Effector memory CD4-positive, alpha-beta T cell (primary cell): ENCODE results near the gene ACAA1.

Source experiments
- DNase-seq, 3 donors: peaks; one replicate each; pipeline ENCODE4 v3.0.0-alpha.2; 2020
- H3K27ac ChIP-seq: 2 replicates; pipeline ENCODE4 v1.7.0; 2013; ENCODE audit warnings: mild to moderate bottlenecking, low read length, moderate library complexity; ENCODE audit not compliant: insufficient read depth, poor library complexity, severe bottlenecking
- H3K27me3 ChIP-seq: replicated peaks from 2 replicates; pipeline ENCODE4 v1.7.0; 2013; ENCODE audit warnings: mild to moderate bottlenecking, low read length; ENCODE audit not compliant: insufficient read depth, control insufficient read depth, poor library complexity, severe bottlenecking
- H3K36me3 ChIP-seq: 2 replicates; pipeline ENCODE4 v1.7.0; 2013; ENCODE audit warnings: mild to moderate bottlenecking, low read length, moderate library complexity; ENCODE audit not compliant: control insufficient read depth, insufficient read depth
- H3K4me1 ChIP-seq: 2 replicates; pipeline ENCODE4 v1.7.0; 2013; ENCODE audit warnings: low read length, mild to moderate bottlenecking; ENCODE audit not compliant: control insufficient read depth, insufficient read depth, poor library complexity, severe bottlenecking
- H3K4me3 ChIP-seq: 2 replicates; pipeline ENCODE4 v1.7.0; 2013; ENCODE audit warnings: low read length, low read depth, mild to moderate bottlenecking; ENCODE audit not compliant: insufficient read depth, poor library complexity, severe bottlenecking
- H3K9me3 ChIP-seq: 2 replicates; pipeline ENCODE4 v1.7.0; 2013; ENCODE audit warnings: mild to moderate bottlenecking, low read length, moderate library complexity; ENCODE audit not compliant: control insufficient read depth

ACAA1 gene

GRCh38 chr3:38105525-38105924, 31.4 kb downstream of the ACAA1 start:
- DNase-seq: no peak
- no peak overlapping the region for H3K27ac ChIP-seq
- no peaks in the 10 kb centered on the region for H3K4me1 ChIP-seq
- no peak overlapping the region for H3K4me3 ChIP-seq
- H3K9me3 ChIP-seq: no peaks in the 10 kb centered on the region
- no peaks in the 10 kb centered on the region for H3K36me3 ChIP-seq
- H3K27me3 ChIP-seq: no peaks in the 10 kb centered on the region

DNA sequence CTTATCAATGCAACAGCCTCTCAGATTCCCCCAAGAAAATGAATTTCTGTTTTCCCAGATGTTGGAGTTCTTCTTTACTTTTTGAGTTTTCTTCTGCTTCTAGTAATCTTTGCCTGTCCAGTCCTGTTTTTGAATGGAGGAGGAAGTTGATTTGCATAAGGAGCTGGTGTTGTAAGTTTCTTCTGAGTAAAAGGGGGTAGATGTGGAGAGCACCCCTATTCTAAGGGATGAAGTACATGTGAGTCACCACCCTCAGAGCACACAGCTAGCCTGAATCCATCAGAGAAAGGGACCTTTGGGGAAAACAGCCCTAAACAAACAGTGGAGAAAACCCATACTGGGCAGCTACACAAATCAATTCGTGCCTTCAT, 34.5 kb downstream of the ACAA1 start:
- no peak for DNase-seq
- H3K27ac ChIP-seq: no peak overlapping the region
- H3K36me3 ChIP-seq: no peaks in the 10 kb centered on the region
- no peaks in the 10 kb centered on the region for H3K27me3 ChIP-seq
- no peak overlapping the region for H3K4me3 ChIP-seq
- H3K9me3 ChIP-seq: no peaks in the 10 kb centered on the region
- no peaks in the 10 kb centered on the region for H3K4me1 ChIP-seq

DNA sequence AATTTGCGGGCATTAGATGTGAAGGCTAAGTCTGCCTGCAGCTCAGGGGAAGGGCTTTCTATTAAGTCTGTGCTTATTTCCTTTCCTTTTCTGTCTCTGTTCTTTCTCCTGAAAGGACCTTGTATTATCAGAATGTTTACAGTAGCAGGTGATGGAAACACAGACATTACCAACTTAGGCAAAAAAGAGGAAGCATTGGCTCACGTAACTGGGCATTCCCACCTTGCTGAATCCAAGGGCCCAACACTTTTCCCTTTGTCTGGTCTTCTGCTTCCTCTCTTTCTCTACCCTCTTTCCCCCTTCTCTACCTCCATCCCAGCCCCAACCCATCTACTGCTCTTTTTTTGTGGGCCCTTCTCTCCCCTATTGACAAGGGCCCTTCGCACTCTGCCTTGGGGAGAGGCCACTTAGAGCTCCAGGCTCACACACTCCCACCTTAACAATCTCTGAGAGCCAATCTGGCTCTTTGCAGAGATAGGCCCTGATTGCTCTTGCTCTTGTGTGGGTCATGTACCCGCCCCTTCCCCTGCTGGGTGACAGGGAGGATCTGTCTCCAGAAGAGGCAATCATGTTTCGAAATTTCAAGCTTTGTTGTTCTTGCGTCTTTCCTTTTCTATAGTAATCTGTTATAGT, 35.0 kb downstream of the ACAA1 start:
- DNase-seq: no peak
- Histone ChIP-seq H3K36me3 (no peaks in the 10 kb centered on the region), H3K4me3 (no peak overlapping the region), H3K27ac (no peak overlapping the region), H3K9me3 (no peaks in the 10 kb centered on the region), H3K27me3 (no peaks in the 10 kb centered on the region), H3K4me1 (no peaks in the 10 kb centered on the region)

- no peaks in the 10 kb centered on the region for H3K27me3 ChIP-seq
These were observed 36.4 kb downstream of the ACAA1 start for GRCh38 chr3:38100498-38100897.

GRCh38 chr3:38099518-38099917, 37.4 kb downstream of the ACAA1 start:
- H3K27me3 ChIP-seq: no peaks in the 10 kb centered on the region
- no peaks in the 10 kb centered on the region for H3K9me3 ChIP-seq
- H3K4me1 ChIP-seq: no peaks in the 10 kb centered on the region
- no peaks in the 10 kb centered on the region for H3K36me3 ChIP-seq
- DNase-seq: no peak
- H3K4me3 ChIP-seq: no peak overlapping the region
- H3K27ac ChIP-seq: no peak overlapping the region

More at GRCh38 chr3:38100498-38100897, 36.4 kb downstream of the ACAA1 start:
- no peaks in the 10 kb centered on the region for H3K4me1 ChIP-seq
- DNase-seq: no peak
- no peaks in the 10 kb centered on the region for H3K36me3 ChIP-seq
- no peaks in the 10 kb centered on the region for H3K9me3 ChIP-seq
- H3K4me3 ChIP-seq: no peak overlapping the region
- no peak overlapping the region for H3K27ac ChIP-seq

DNA sequence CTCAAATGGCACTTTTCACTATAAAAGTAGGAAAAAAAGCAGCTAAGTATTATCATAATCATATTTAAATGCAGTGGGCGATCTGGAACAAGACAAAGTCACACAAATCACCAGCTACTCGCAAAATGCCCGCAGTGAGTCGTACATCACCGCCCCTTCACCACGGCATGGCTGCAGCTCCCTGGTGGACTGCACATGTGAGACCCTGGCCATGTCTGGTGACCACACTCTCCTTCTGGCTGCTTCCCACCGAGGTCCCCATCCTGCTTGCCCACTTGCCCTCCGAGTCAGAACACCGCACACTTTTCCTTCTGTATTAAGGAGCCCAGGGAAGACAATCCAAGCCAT, 38.6 kb downstream of the ACAA1 start:
- DNase-seq: no peak
- no peaks in the 10 kb centered on the region for H3K36me3 ChIP-seq
- no peaks in the 10 kb centered on the region for H3K27me3 ChIP-seq
- no peak overlapping the region for H3K27ac ChIP-seq
- no peaks in the 10 kb centered on the region for H3K4me1 ChIP-seq
- no peak overlapping the region for H3K4me3 ChIP-seq
- no peaks in the 10 kb centered on the region for H3K9me3 ChIP-seq

GRCh38 chr3:38097446-38098375, 39.2 kb downstream of the ACAA1 start:
- no peak overlapping the region for H3K4me3 ChIP-seq
- DNase-seq: no peak
- H3K27ac ChIP-seq: no peak overlapping the region
- H3K27me3 ChIP-seq: no peaks in the 10 kb centered on the region
- no peaks in the 10 kb centered on the region for H3K36me3 ChIP-seq
- H3K9me3 ChIP-seq: no peaks in the 10 kb centered on the region
- no peaks in the 10 kb centered on the region for H3K4me1 ChIP-seq

DNA sequence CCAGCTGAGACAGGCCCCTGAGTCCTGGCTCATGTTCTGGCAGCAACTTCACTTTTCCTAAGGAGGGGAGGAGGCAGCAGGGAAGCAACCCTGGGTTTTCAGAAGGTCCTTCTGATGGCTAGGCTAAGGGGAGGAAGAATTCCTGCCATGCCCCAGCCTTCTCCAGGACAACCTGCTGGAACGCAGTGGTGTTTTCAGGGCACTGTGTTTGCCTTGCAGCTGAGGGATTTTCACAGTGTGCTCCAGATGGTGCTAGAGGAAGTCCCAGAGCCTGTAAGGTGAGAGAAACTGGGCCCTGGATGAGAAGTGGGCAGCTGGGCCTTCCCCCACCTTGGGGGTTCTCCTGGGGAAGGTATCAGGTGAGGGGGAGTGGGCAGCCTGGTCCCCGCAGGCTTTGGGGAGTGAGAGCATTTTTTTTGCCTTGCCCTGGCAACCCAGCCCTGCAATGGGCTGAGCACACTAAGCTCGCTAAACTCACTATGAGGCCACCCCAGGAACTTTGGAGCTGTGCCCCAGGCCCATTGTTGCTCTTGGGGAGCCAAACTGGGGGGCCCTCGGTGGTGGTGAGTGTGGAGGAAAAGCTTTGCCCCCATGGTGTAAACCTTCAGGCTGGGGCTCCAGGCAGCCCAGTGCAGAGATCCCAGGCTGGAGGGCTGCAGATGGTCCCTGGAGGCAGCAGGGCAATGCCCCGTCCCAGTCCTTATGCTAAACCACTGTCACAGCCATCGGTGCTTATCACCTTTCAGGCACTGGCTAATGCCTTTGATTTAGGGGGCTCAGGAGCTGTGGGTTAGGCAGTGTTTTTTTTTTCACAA, 41.1 kb downstream of the ACAA1 start:
- no peaks in the 10 kb centered on the region for H3K27me3 ChIP-seq

GRCh38 chr3:38094999-38095398, 41.9 kb downstream of the ACAA1 start:
- H3K27me3 ChIP-seq: no peaks in the 10 kb centered on the region
- no peaks in the 10 kb centered on the region for H3K9me3 ChIP-seq
- no peak overlapping the region for H3K27ac ChIP-seq
- H3K4me1 ChIP-seq: no peaks in the 10 kb centered on the region
- H3K4me3 ChIP-seq: no peak overlapping the region
- no peaks in the 10 kb centered on the region for H3K36me3 ChIP-seq
- no peak for DNase-seq

More for the DNA sequence above, 41.1 kb downstream of the ACAA1 start:
- no peaks in the 10 kb centered on the region for H3K36me3 ChIP-seq
- H3K4me3 ChIP-seq: no peak overlapping the region
- H3K27ac ChIP-seq: no peak overlapping the region
- H3K9me3 ChIP-seq: no peaks in the 10 kb centered on the region
- no peaks in the 10 kb centered on the region for H3K4me1 ChIP-seq
- DNase-seq: no peak

- H3K36me3 ChIP-seq: no peaks in the 10 kb centered on the region
- no peak for DNase-seq
These were observed 46.5 kb downstream of the ACAA1 start for GRCh38 chr3:38090453-38090852.

More at GRCh38 chr3:38090453-38090852, 46.5 kb downstream of the ACAA1 start:
- Histone ChIP-seq H3K4me1 (no peaks in the 10 kb centered on the region), H3K27ac (no peak overlapping the region), H3K4me3 (no peak overlapping the region), H3K9me3 (no peaks in the 10 kb centered on the region), H3K27me3 (no peaks in the 10 kb centered on the region)
